Spleen (tissue), 11 donors: ENCODE measurements around the gene CABCOCO1. TPM values are rescaled to one million over a fixed set of nuclear protein-coding genes. Genes with fewer than 3 reads are reported as not detected.

ENCODE experiments used
- DNase-seq: peaks from one replicate; pipeline ENCODE4 v3.0.0-alpha.2; 2020
- H3K27ac ChIP-seq, 8 donors: fragments of 200-600 bp; sonication (generic) in 7 of 8; 1 replicate in 4 of 8; 2 replicates in 4 of 8; pipeline versions ENCODE4 v1.5.0 to v1.8.0; 2016 to 2021; ENCODE audit warnings: inconsistent platforms in 4 of 8, mild to moderate bottlenecking in 4 of 8, moderate library complexity in 1 of 8
- H3K27me3 ChIP-seq, 7 donors: fragments of 200-600 bp; sonication (generic) in 6 of 7; replicated peaks in 1 of 7; 1 replicate in 4 of 7; 2 replicates in 3 of 7; pipeline versions ENCODE4 v1.5.0 to v1.8.0; 2016 to 2021; ENCODE audit warnings: inconsistent platforms in 3 of 7, mild to moderate bottlenecking in 1 of 7
- H3K36me3 ChIP-seq, 6 donors: fragments of 200-600 bp; sonication (generic) in 5 of 6; 1 replicate in 4 of 6; 2 replicates in 2 of 6; pipeline versions ENCODE4 v1.5.0 to v1.8.0; 2016 to 2021; ENCODE audit warnings: inconsistent platforms in 2 of 6
- H3K4me1 ChIP-seq, 6 donors: fragments of 200-600 bp; sonication (generic) in 5 of 6; 1 replicate in 3 of 6; 2 replicates in 3 of 6; pipeline versions ENCODE4 v1.5.0 to v1.8.0; 2016 to 2021; ENCODE audit warnings: inconsistent platforms in 3 of 6
- H3K4me3 ChIP-seq, 8 donors: fragments of 200-600 bp; sonication (generic) in 7 of 8; 1 replicate in 4 of 8; 2 replicates in 4 of 8; pipeline versions ENCODE4 v1.5.0 to v1.8.0; 2016 to 2021; ENCODE audit warnings: inconsistent platforms in 4 of 8, mild to moderate bottlenecking in 4 of 8, moderate library complexity in 2 of 8
- H3K9me3 ChIP-seq, 8 donors: fragments of 200-600 bp; sonication (generic) in 7 of 8; 1 replicate in 4 of 8; 2 replicates in 4 of 8; pipeline versions ENCODE4 v1.5.0 to v1.8.0; 2016 to 2021; ENCODE audit warnings: inconsistent platforms in 4 of 8
- CTCF ChIP-seq, 11 experiments: fragments of 200-600 bp in 7 of 11; fragments of 450-650 bp in 4 of 11; sonication (generic) in 4 of 11; IDR thresholded peaks in 8 of 11; conservative IDR thresholded peaks in 3 of 11; 1 replicate in 7 of 11; 2 replicates in 4 of 11; pipeline versions ENCODE4 v1.4.0 to v1.8.0; 2016 to 2021; ENCODE audit warnings: antibody characterized with exemption in 11 of 11, inconsistent platforms in 4 of 11, mild to moderate bottlenecking in 1 of 11
- POLR2A ChIP-seq, 3 donors: fragments of 450-650 bp; IDR thresholded peaks; one replicate each; pipeline ENCODE4 v1.5.1; 2017; ENCODE audit warnings: antibody characterized with exemption in 3 of 3, mild to moderate bottlenecking in 1 of 3
- POLR2AphosphoS5 ChIP-seq, 3 donors: sonication (generic); formaldehyde crosslinking; IDR thresholded peaks; one replicate each; pipeline ENCODE4 v1.5.1; 2017; ENCODE audit warnings: antibody characterized with exemption in 3 of 3
- WGBS, 5 donors: extraction: QIAGEN DNeasy Blood & Tissue Kit in 3 of 5; methylation state at CpG; one replicate each; pipeline versions ENCODE4 v1.1.5 to v1.1.7; 2013 to 2018; 5-methylcytosine and 5-hydroxymethylcytosine counted together
- intact Hi-C: fragments of 100-400 bp; cut with DNase I; formaldehyde crosslinking; loops from one replicate; pipeline ENCODE4 v1.15.0; 2023; ENCODE audit warnings: low total_unique reads
- polyA plus RNA-seq, 3 donors: library from polyadenylated mRNA; stranded (reverse); fragments of 200-250 nt; gene quantifications; one replicate each; pipeline ENCODE4 v1.2.1, GENCODE V29; 2013
- total RNA-seq, 7 donors: library from RNA; depleted of rRNA in 3 of 7; stranded (reverse); fragments of >200 nt in 3 of 7; fragmentation: NEBNext Ultra II Directional in 4 of 7; extraction: Animal tissue kit (Norgen Biotek cat#: 25700) in 4 of 7; gene quantifications; one replicate each; pipeline versions ENCODE4 v1.1.0 to v1.2.1, GENCODE V29; 2016 to 2021
- donor health status: healthy with polysubstance abuse.
- donor health status: DM: no; HTN: no; CAD: no; lungs with moderate emphysema.
- donor health status: DM: no; HTN: no; CAD: no.
- donor health status: Bipolar disorder and iron deficiency.
- donor health status: healthy.
- donor health status: DM: no; HTN: no; CAD: no.
- donor health status: DM: yes; HTN: yes; CAD: no.

CABCOCO1 gene
- total and polyA plus RNA-seq, 10 donors: 0.06 to 1.0 (median 0.48) TPM; not detected in 4

GRCh38 chr10:61798713-61799112 lies 136.0 kb downstream of the CABCOCO1 start:
- intact Hi-C loops: no loop called here
- no peaks in the 10 kb centered on the region for H3K36me3 ChIP-seq
- H3K27me3 ChIP-seq: no peaks in the 10 kb centered on the region
- no peaks in the 10 kb centered on the region for H3K4me1 ChIP-seq
- H3K27ac ChIP-seq: no peak overlapping the region
- no peak for DNase-seq
- no peak overlapping the region for H3K4me3 ChIP-seq
- H3K9me3 ChIP-seq: no peaks in the 10 kb centered on the region
- no peak for TF ChIP-seq CTCF (IDR thresholded peaks at IDR 0.05 in 8 of 11, conservative IDR thresholded peaks at IDR 0.05 in 3 of 11)
- no peak for TF ChIP-seq POLR2A (IDR thresholded peaks at IDR 0.05)

- no peaks in the 10 kb centered on the region for H3K9me3 ChIP-seq
- no peak overlapping the region for H3K27ac ChIP-seq
- TF ChIP-seq POLR2A (IDR thresholded peaks at IDR 0.05): no peak
- TF ChIP-seq POLR2AphosphoS5 (IDR thresholded peaks at IDR 0.05): no peak
- TF ChIP-seq CTCF (IDR thresholded peaks at IDR 0.05 in 8 of 11, conservative IDR thresholded peaks at IDR 0.05 in 3 of 11): no peak
- H3K36me3 ChIP-seq: no peaks in the 10 kb centered on the region
- H3K4me3 ChIP-seq: no peak overlapping the region
- H3K27me3 ChIP-seq: no peaks in the 10 kb centered on the region
- WGBS, 5 donors: 87 to 93% (median 88%) methylated on average over 5 of the region's 5 CpGs
- DNase-seq: no peak
- intact Hi-C loops: no loop called here
- H3K4me1 ChIP-seq: no peaks in the 10 kb centered on the region
Observed at GRCh38 chr10:61801484-61801883, 138.8 kb downstream of the CABCOCO1 start.

- 88 to 98% (median 93%) methylated on average over 3 of the region's 3 CpGs for WGBS, 5 donors
- TF ChIP-seq POLR2AphosphoS5 (IDR thresholded peaks at IDR 0.05): no peak
- TF ChIP-seq POLR2A (IDR thresholded peaks at IDR 0.05): no peak
- no peak for TF ChIP-seq CTCF (IDR thresholded peaks at IDR 0.05 in 8 of 11, conservative IDR thresholded peaks at IDR 0.05 in 3 of 11)
Observed at GRCh38 chr10:61803269-61803668, 140.5 kb downstream of the CABCOCO1 start.

GRCh38 chr10:61804414-61804813 lies 141.7 kb downstream of the CABCOCO1 start:
- TF ChIP-seq CTCF (IDR thresholded peaks at IDR 0.05 in 8 of 11, conservative IDR thresholded peaks at IDR 0.05 in 3 of 11): no peak
- TF ChIP-seq POLR2A (IDR thresholded peaks at IDR 0.05): no peak
- TF ChIP-seq POLR2AphosphoS5 (IDR thresholded peaks at IDR 0.05): no peak
- WGBS, 5 donors: 9 to 38% (median 23%) methylated on average over 1 of the region's 1 CpG

More at GRCh38 chr10:61803269-61803668, 140.5 kb downstream of the CABCOCO1 start:
- Histone ChIP-seq H3K27me3 (no peaks in the 10 kb centered on the region), H3K36me3 (no peaks in the 10 kb centered on the region), H3K4me3 (no peak overlapping the region), H3K9me3 (no peaks in the 10 kb centered on the region), H3K4me1 (no peaks in the 10 kb centered on the region), H3K27ac (no peak overlapping the region)
- intact Hi-C loops: no loop called here
- DNase-seq: no peak

More at GRCh38 chr10:61804414-61804813, 141.7 kb downstream of the CABCOCO1 start:
- Histone ChIP-seq H3K4me3 (no peak overlapping the region), H3K9me3 (no peaks in the 10 kb centered on the region), H3K27ac (no peak overlapping the region), H3K4me1 (no peaks in the 10 kb centered on the region), H3K36me3 (no peaks in the 10 kb centered on the region), H3K27me3 (no peaks in the 10 kb centered on the region)
- intact Hi-C loops: no loop called here
- DNase-seq: no peak
